ENCODE data around the gene MEF2A.

- TF ChIP-seq, protein P1, sequence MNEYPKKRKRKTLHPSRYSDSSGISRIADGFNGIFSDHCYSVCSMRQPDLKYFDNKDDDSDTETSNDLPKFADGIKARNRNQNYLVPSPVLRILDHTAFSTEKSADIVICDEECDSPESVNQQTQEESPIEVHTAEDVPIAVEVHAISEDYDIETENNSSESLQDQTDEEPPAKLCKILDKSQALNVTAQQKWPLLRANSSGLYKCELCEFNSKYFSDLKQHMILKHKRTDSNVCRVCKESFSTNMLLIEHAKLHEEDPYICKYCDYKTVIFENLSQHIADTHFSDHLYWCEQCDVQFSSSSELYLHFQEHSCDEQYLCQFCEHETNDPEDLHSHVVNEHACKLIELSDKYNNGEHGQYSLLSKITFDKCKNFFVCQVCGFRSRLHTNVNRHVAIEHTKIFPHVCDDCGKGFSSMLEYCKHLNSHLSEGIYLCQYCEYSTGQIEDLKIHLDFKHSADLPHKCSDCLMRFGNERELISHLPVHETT (CRISPR knock-in tag; conservative IDR thresholded peaks at IDR 0.05 in 1 of 2, IDR thresholded peaks at IDR 0.05 in 1 of 2) = no peak
- TF ChIP-seq ZNF12 (CRISPR knock-in tag; IDR thresholded peaks at IDR 0.05) (no peak), KDM1A (IDR thresholded peaks at IDR 0.05) (no peak), MAX (CRISPR knock-in tag; IDR thresholded peaks at IDR 0.05) (no peak), PTBP1 (IDR thresholded peaks at IDR 0.05; ENCODE audit: low read depth, low read length) (no peak), USF1 (CRISPR knock-in tag; IDR thresholded peaks at IDR 0.05) (no peak), ZBTB1 (CRISPR knock-in tag; IDR thresholded peaks at IDR 0.05; ENCODE audit: borderline replicate concordance, low read depth) (no peak), MAFK (IDR thresholded peaks at IDR 0.05; ENCODE audit: low read length) (no peak), ZNF766 (CRISPR knock-in tag; conservative IDR thresholded peaks at IDR 0.05) (no peak), TSC22D4 (tag; IDR thresholded peaks at IDR 0.05) (no peak), BHLHE40 (IDR thresholded peaks at IDR 0.05; ENCODE audit: low read length) (no peak), NKRF (IDR thresholded peaks at IDR 0.05; ENCODE audit: borderline replicate concordance) (no peak)
Measured at GRCh38 chr15:99741835-99742234, 176.1 kb downstream of the MEF2A start.

All from K562 (cell line).